Neural crest cell (in vitro differentiated cells): ENCODE measurements around the gene ARMH2. TPM values are rescaled to one million over a fixed set of nuclear protein-coding genes. Genes with fewer than 3 reads are reported as not detected.

Experiments
- DNase-seq: peaks from one replicate; pipeline ENCODE4 v3.0.0; 2021; ENCODE audit warnings: low read depth, mixed read lengths, low spot score
- H3K27ac Mint-ChIP-seq: one replicate; pipeline ENCODE4 v1.8.0; 2021; ENCODE audit warnings: mild to moderate bottlenecking, mixed read lengths; ENCODE audit not compliant: unreplicated experiment
- H3K27me3 Mint-ChIP-seq: 2 replicates; pipeline ENCODE4 v1.8.0; 2021; ENCODE audit warnings: low read depth, mild to moderate bottlenecking, mixed read lengths
- H3K36me3 Mint-ChIP-seq: 2 replicates; pipeline ENCODE4 v1.8.0; 2021; ENCODE audit warnings: low read depth, mild to moderate bottlenecking, mixed read lengths
- H3K4me1 Mint-ChIP-seq: 2 replicates; pipeline ENCODE4 v1.8.0; 2021; ENCODE audit warnings: mixed read lengths
- H3K4me3 Mint-ChIP-seq: one replicate; pipeline ENCODE4 v1.8.0; 2021; ENCODE audit warnings: mild to moderate bottlenecking, mixed read lengths
- H3K9me3 Mint-ChIP-seq: 2 replicates; pipeline ENCODE4 v1.8.0; 2021; ENCODE audit warnings: mixed read lengths
- total RNA-seq: library from RNA; stranded (reverse); gene quantifications from 2 replicates; pipeline ENCODE4 v1.2.1, GENCODE V29; 2021
- TF ChIP-seq, protein P1 (sequence below): fragments of 200-600 bp; sonication (generic); conservative IDR thresholded peaks from 2 replicates; pipeline ENCODE4 v1.5.0; 2021; ENCODE audit warnings: antibody characterized with exemption, mild to moderate bottlenecking

ARMH2 gene
- total RNA-seq, 1 donor from 2014 or later = not detected

DNA sequence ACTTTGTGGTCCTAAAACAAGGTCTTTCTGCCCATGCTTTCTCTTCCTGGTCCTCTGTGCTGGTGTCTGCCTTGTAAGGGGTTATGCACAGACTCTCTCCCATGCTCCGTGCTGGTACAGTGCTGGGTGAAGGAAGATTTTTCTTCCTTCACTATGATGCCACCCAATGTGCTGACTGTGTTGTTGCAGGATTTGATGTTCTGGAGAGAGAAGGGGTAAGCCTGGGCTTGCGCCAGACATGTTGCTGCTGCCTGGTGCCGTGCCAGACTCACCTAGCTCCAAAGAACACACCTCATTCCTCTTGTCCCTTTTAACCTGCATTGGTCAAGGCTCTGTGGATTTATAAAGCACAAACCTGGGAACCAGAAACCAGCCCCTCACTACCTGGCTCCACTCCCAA is 28.4 kb upstream of the ARMH2 start:
- Mint-ChIP-seq H3K4me1 (no peaks in the 10 kb centered on the region), H3K36me3 (no peaks in the 10 kb centered on the region), H3K27ac (no peak overlapping the region), H3K27me3 (no peaks in the 10 kb centered on the region), H3K4me3 (no peak overlapping the region), H3K9me3 (no peaks in the 10 kb centered on the region)
- TF ChIP-seq, protein P1, sequence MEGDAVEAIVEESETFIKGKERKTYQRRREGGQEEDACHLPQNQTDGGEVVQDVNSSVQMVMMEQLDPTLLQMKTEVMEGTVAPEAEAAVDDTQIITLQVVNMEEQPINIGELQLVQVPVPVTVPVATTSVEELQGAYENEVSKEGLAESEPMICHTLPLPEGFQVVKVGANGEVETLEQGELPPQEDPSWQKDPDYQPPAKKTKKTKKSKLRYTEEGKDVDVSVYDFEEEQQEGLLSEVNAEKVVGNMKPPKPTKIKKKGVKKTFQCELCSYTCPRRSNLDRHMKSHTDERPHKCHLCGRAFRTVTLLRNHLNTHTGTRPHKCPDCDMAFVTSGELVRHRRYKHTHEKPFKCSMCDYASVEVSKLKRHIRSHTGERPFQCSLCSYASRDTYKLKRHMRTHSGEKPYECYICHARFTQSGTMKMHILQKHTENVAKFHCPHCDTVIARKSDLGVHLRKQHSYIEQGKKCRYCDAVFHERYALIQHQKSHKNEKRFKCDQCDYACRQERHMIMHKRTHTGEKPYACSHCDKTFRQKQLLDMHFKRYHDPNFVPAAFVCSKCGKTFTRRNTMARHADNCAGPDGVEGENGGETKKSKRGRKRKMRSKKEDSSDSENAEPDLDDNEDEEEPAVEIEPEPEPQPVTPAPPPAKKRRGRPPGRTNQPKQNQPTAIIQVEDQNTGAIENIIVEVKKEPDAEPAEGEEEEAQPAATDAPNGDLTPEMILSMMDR = no peak
- no peak for DNase-seq

DNA sequence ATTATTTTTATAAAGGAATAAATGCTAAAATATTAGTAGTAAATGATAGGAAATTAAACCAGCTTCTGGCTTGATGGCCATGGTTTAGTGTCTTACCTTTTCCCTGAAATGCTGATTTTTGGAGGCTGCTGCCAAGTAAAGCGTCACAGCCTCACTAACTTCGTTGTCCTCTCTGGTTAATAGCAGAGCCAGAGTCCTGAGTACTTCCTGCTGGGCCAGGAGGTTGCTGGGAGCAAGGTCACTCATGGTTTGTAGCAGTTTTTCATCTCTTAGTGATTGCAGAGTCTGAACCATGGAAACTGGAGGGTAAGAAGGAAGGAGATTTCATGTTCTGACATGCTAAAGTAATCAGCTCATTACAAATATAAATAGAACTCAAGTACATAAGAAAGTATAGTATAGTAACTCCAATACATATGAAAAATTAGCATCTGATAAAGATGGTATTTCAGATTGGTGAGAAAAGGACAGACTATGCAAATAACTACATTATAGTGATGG is 26.5 kb upstream of the ARMH2 start:
- Mint-ChIP-seq H3K4me3 (no peak overlapping the region), H3K27me3 (no peaks in the 10 kb centered on the region), H3K36me3 (no peaks in the 10 kb centered on the region), H3K9me3 (no peaks in the 10 kb centered on the region), H3K4me1 (no peaks in the 10 kb centered on the region), H3K27ac (no peak overlapping the region)
- TF ChIP-seq, protein P1 = no peak
- no peak for DNase-seq

DNA sequence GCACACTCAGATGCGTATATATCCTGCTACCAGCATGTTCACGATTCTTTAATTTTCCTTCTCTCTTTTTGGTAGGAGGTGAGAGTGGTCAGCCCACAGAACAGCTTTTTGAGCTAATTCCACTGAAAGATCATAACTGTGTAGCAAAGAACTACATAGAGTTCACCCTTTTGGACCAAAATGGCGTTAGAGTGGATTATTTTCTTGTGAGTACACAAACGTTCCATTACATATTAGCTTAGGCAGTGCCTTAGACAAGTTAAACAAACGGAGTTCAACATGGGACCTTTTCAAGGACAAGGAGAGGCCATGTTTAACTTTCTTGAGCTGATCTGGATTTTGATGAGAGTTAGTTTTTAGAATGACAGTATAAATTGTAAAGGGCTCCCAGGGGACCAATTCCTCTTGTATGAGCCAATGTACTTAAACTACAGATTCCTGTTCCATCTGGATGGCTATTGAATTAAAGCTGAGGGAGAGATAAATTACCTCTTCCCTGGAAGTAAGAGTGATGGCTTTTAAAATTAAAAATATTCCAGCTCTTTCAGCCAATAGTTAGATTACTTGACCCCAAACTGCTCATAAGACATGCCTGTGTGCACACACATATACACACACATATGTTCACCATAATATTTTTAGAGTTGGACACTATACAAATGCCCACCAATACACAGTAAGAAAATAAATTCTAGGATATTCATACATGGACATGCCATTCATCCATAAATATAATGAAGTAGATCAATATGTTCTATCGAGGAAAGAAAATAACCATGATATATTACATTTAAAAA is 25.6 kb upstream of the ARMH2 start:
- Mint-ChIP-seq H3K4me1 (no peaks in the 10 kb centered on the region), H3K4me3 (no peak overlapping the region), H3K9me3 (no peaks in the 10 kb centered on the region), H3K36me3 (no peaks in the 10 kb centered on the region), H3K27ac (no peak overlapping the region), H3K27me3 (no peaks in the 10 kb centered on the region)
- TF ChIP-seq, protein P1 = no peak
- DNase-seq = no peak

DNA sequence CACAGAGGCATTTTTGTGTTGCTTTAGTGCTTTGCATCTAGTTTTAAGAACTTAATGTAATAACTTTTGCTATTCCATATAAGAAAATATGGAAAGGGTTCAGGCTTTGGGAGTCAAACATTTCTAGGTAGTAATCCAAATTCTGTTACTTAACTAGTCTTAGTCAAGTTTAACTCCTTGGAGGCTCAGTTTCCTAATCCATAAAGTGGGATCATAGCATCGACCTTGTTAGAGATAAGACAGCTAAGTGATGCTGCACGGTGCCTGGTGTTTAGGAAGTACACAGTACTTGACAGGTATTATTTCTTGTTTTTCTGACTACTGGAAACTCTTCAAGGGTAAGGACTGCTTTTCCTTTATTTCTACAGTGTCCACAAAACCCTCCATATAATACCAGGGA is 24.5 kb upstream of the ARMH2 start:
- Mint-ChIP-seq H3K27me3 (no peaks in the 10 kb centered on the region), H3K27ac (no peak overlapping the region), H3K36me3 (no peaks in the 10 kb centered on the region), H3K9me3 (no peaks in the 10 kb centered on the region), H3K4me3 (no peak overlapping the region), H3K4me1 (no peaks in the 10 kb centered on the region)
- TF ChIP-seq, protein P1 = no peak
- no peak for DNase-seq

DNA sequence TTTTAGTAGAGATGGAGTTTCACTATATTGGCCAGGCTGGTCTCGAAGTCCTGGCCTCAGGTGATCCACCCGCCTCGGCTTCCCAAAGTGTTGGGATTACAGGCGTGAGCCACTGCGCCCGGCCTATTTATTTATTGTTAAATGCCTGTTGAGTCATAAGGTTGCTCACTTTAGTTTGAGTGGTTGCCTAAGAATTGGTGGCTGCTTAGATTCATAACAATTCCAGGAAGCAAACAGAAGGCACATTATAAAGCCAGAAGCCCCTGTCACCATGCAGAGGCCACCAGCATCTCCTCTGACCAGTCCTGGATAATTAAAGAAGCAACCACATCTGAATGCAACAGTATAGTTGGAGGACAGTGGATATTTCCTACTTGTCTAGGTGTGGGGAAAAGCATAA is 24.0 kb upstream of the ARMH2 start:
- no peak for DNase-seq
- Mint-ChIP-seq H3K27me3 (no peaks in the 10 kb centered on the region), H3K4me3 (no peak overlapping the region), H3K9me3 (no peaks in the 10 kb centered on the region), H3K36me3 (no peaks in the 10 kb centered on the region), H3K4me1 (no peaks in the 10 kb centered on the region), H3K27ac (no peak overlapping the region)
- TF ChIP-seq, protein P1 = no peak
